AG08396 (cell line): ENCODE data around the gene ZDHHC17.

ENCODE experiments used
- DNase-seq: peaks from one replicate; pipeline ENCODE4 v3.0.0; 2012; ENCODE audit warnings: low spot score, mixed read lengths

The ZDHHC17 gene

GRCh38 chr12:76830436-76830835 lies 66.5 kb downstream of the ZDHHC17 start:
- DNase-seq, result no peak

DNA sequence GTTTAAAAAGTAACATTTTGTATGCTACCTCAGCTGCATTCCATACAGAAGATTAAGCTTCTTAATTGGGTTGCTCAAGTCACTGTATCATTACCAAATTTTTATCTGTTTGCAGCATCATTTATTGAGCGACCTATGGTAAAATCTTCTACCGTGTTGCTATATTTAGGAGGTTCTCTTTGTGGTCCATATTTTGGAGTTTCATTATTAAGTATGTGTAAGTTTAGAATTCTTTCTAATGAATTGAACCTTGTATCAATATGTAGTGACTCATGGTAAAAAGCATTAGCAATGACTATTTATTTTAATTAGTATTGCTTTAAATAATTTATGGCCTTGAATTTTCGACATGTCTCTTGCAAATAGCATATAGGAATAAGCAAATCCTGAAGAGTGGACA lies 72.7 kb downstream of the ZDHHC17 start:
- DNase-seq, result no peak

GRCh38 chr12:76847260-76847659 lies 83.3 kb downstream of the ZDHHC17 start:
- no peak for DNase-seq

DNA sequence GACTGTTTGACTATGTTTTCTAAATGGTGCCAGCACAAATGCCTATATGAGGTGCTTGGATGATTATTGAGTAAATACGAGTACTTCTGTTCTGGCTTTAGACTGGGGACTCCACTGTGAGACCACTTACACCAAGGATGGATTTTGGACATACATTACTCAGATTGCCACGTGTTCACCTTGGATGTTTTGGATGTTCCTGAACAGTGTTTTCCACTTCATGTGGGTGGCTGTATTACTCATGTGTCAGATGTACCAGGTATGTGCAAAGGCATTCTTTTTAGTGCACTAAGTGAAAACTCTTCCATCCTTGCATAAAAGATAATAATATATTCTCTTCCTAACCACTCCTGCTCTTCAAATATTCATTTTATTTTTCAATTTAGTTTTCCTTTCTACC lies 84.2 kb downstream of the ZDHHC17 start:
- DNase-seq, result no peak

GRCh38 chr12:76852106-76852505 lies 88.2 kb downstream of the ZDHHC17 start:
- DNase-seq, result no peak

- no peak for DNase-seq
Observed at GRCh38 chr12:76855271-76855670, 91.4 kb downstream of the ZDHHC17 start.

DNA sequence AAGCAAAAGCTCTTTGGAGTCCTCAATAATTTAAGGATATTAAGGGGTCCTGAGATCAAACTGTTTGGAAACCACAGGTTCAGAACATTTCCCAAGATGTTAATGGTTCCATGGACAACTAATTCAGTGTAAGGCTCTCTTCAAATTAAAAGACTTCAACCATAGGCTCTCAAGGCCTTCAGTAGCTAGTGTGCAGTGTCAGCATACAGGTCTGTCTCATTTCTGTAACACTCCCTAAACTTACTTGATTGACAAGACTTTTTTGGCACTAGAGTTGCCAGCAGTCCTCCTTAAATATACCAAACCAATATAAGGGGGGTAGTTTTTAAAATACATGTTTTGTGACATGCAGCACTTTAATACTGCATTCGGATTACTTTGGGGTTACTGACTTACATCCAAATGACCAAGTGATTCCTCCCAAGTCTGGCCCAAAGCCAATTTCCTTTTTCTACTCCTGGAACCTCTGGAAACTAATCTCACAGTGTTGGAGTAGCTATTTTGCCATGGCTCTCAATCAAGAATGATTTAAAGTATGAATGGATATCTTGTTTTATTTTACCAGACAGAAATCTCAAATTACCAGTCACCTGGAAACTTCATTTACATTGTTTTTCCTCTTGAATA lies 92.2 kb downstream of the ZDHHC17 start:
- no peak for DNase-seq

DNA sequence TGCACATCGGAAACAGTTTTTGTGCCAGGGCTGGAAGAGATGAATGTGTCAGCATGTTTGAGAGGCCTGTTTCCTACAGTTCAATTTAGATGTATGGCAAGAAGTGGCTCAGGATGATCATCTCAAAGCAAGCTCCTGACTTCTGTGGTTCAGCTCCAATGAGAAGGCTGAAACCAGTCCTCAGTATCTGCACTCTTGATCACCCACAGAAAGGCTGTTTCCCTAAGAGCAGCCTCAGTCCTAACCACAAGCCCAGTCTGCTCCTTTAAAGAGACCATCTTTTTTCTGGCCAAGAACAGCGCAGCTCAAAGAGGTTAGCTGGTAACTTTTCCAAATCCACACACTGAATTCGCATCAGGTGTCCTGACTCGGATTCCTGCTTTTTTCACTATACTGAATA lies 95.7 kb downstream of the ZDHHC17 start:
- no peak for DNase-seq

DNA sequence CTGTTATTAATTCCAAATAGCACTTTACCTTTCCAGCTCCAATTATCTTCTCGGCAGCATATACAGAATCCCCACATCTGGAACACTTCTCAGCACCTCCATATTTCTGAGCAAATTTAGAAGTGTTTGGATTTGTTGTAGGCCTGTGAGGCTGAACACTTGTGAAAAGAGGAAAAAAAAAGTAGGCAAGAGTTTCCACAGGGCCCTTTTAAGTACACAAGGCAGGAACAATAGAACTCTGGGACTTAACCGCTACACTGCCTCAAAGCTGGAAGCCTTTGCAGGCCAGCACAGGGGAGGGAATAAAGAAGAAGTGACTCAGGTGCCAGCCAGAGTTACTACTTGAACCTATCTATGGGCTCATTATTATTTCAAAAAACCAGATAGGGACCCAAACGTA lies 96.3 kb downstream of the ZDHHC17 start:
- no peak for DNase-seq

DNA sequence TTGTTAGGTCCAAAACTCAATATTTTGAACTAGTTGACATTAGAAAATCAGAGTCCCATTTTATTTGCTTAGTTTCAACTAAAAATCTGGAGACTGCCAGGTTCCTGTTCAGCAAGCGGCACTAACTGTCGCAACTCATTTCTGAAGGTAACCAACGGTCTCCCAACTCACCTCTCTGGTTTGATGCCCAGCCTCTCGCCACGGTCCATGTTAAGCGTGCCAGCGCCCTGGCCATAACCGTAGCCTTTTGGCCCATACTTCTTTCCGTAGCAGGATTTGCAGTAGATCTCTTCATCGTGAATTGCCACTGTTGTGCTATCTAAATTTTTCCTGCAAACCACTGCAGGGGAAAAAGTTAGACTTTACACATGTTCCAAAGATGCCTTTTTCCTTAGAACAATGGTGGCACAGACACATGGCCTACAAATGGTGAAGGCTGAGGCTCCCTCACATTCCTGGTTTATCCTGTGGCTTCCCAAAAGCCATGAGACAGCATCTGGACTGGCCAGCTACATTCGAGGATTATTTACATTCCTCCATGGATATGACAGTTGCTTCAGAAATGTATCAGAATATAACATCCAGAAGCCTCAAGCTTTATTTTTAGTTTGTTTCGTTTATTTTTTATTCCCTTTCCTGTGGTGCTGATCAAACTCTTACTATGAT lies 99.2 kb downstream of the ZDHHC17 start:
- peak; percentile 76 for DNase-seq

DNA sequence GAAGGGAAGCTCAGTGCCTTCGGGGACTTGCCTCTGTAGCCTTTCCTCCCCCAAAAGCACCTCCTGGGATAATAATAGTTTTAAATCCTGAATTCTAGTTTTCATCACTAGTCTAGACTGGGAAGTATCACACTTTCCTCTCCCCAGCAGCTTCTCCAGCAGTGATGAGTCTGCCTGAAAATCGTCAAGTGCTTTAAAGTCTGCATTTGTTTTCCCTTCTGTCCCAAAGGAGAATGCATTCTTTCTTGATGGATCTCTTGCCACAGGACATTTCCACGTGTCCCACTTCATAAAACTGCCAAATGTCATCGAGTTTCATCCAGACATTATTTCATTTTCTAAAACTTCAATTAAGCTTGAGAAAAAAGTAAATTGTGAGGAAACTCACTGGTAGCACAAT lies 99.9 kb downstream of the ZDHHC17 start:
- DNase-seq, result no peak

DNA sequence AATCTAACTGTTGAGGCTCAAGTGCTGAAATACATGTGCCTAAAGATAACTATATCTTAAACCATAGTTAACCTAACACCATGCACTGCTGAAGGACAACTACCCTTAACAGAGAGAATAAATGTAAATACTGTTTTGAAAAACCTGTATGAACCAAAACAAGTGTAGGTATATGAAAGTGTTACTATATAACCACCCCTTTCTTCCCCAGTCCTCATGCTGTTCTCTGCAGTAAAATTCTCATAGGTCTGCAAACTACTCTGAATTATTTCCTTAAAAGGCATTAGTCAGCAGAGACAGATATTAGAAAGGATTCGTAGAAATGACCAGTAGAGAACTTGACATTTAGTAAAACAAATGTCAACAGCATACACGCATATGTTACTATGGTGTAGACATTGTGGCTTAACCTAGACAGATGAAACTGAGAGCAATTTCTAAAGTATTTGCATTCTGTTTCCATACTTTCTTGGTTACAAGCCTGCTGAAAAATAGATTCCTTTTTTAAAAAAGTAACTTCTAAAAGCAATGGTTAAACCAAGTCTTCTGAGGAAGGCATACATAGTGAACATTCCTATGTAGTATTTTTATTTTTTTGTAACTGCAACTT lies 101.0 kb downstream of the ZDHHC17 start:
- DNase-seq, result no peak

GRCh38 chr12:76866151-76866567 lies 102.2 kb downstream of the ZDHHC17 start:
- no peak for DNase-seq

DNA sequence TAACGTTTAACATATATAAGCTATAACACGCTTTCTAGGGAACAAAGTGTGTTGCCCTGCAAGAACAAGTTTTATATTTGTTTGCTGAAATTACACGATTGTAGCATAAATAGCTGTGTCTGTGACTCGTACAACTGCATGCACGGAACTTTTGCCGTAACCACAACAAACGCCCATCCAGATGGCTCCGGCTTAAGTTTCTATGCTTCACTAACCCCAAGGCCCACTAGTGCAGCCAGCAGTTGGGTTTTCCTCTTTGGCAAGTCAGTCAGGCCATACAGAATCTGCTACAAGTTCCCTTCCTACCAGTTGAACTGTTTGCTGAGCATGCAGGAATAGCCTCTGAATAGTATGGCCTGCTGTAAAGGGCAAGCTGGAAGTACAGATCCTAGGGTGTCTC lies 102.8 kb downstream of the ZDHHC17 start:
- DNase-seq, result peak; percentile 55

DNA sequence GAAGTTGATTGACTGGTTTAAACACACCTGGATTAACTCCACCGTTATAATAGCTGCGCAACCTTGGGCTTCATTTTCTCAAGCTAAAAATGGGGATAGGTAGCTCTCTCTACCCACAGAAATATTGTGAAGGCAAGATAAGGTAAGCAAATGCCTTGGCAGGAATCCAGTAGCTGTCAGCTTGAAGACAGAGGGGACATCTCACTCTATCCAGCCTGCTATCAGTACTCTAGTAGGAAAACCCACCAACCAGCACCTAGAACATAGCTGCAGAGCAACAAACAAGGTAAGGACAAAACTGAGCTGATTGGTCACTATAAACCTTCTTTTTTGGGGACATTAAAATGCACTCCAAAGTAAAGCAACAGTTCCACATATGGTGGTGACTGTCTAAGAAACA lies 107.2 kb downstream of the ZDHHC17 start:
- DNase-seq, result no peak

DNA sequence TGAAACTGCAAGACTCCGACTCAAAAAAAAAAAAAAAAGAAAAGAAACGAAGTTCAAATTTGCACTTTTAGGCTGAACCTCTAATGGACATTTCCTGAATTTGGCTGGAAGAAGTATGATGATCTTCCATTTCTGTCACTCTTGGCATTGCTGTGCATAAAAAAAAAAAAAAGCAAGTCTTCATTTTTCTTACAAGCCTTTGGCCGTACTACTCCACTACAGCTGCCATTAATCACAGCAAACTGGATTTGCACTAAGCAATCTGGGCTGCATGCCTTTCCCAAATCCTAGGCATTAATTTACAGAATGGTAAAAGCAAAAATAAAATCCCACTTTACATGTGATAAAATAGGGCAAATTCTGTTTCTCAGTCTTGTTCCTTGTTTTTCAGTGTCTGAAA lies 107.8 kb downstream of the ZDHHC17 start:
- DNase-seq, result no peak

DNA sequence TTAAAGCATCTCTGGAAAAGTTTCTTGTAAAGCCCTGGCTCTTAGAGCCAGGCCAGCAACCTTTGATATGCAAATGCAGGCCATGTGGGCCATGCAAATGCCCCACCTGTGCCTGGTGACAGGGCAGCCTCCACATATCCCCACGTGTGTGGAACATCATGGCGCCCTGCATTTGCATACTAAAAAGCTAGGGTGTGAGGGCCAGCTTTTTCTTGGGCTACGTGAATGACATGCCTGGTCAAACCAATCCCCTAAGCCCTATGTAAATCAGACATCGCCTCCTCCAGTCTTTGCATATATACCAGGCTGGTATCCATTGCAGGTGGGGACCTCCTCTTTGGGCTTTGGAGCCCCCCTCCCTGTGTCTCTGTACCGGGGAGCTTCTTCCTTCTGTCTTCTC lies 108.5 kb downstream of the ZDHHC17 start:
- no peak for DNase-seq

GRCh38 chr12:76874027-76874426 lies 110.1 kb downstream of the ZDHHC17 start:
- DNase-seq, result no peak

GRCh38 chr12:76874491-76875190 lies 110.7 kb downstream of the ZDHHC17 start:
- DNase-seq, result no peak

GRCh38 chr12:76876696-76877229 lies 112.8 kb downstream of the ZDHHC17 start:
- DNase-seq, result no peak

DNA sequence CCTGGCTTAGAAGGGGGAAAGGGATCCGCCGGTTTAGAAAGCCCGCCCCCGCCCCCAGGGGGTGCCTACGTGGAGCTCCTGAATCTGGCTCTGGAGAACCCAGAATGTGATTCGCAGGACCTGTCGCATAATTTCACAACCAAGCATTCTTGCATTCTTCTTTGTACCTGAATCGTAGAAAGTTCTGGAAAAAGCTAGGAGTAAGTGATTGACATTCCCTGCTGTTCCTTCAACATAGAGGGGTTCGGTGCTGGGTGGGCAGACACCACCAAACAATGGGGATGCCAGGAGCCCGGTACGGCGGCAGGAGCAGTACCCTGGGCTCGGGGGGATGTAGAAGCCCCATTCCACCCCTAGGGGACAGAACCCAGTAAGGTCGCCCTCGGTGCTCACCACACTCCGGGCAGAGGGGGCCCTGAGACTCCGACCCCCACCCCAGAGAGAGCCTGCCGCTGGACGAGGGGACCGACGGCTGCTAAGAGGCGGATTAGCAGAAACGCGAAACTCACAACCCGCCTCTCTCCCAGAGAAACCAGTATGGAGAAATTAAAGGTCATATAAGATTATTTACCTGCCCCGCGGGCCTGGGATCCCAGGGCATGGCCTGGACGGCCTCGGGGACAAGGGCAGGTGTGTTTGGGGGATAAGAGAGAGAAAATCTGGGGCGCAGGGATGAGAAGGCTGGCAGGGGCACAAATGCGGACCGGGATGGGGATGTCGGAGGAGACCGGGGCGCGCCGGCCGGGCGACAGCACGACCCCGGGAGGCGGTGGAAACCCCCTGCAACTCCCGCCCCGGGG lies 114.4 kb downstream of the ZDHHC17 start:
- peak; percentile 39 for DNase-seq
